ENCODE results near the gene UXS1.

Gene UXS1

GRCh38 chr2:106189325-106189724 lies 4.8 kb downstream of the UXS1 start:
- no peak for DNase-seq (ENCODE audit: low spot score)

- no peak for DNase-seq (ENCODE audit: low spot score)
Measured at GRCh38 chr2:106187273-106187891, 6.7 kb downstream of the UXS1 start.

- DNase-seq (ENCODE audit: low spot score), result no peak
Measured at GRCh38 chr2:106185475-106186184, 8.5 kb downstream of the UXS1 start.

GRCh38 chr2:106184857-106185256 lies 9.2 kb downstream of the UXS1 start:
- DNase-seq (ENCODE audit: low spot score), result no peak

- DNase-seq (ENCODE audit: low spot score), result no peak
Measured at GRCh38 chr2:106184394-106184793, 9.7 kb downstream of the UXS1 start.

GRCh38 chr2:106183101-106183696 lies 10.9 kb downstream of the UXS1 start:
- DNase-seq (ENCODE audit: low spot score), result no peak

GRCh38 chr2:106181064-106181463 lies 13.0 kb downstream of the UXS1 start:
- no peak for DNase-seq (ENCODE audit: low spot score)

GRCh38 chr2:106180602-106181001 lies 13.5 kb downstream of the UXS1 start:
- no peak for DNase-seq (ENCODE audit: low spot score)

- no peak for DNase-seq (ENCODE audit: low spot score)
Measured at GRCh38 chr2:106178716-106179115, 15.4 kb downstream of the UXS1 start.

GRCh38 chr2:106177581-106177980 lies 16.5 kb downstream of the UXS1 start:
- DNase-seq (ENCODE audit: low spot score), result no peak

GRCh38 chr2:106176446-106177099 lies 17.5 kb downstream of the UXS1 start:
- no peak for DNase-seq (ENCODE audit: low spot score)

GRCh38 chr2:106175086-106175850 lies 18.8 kb downstream of the UXS1 start:
- DNase-seq (ENCODE audit: low spot score), result no peak

GRCh38 chr2:106174056-106174455 lies 20.0 kb downstream of the UXS1 start:
- no peak for DNase-seq (ENCODE audit: low spot score)

- no peak for DNase-seq (ENCODE audit: low spot score)
Measured at GRCh38 chr2:106172649-106173048, 21.5 kb downstream of the UXS1 start.

GRCh38 chr2:106168657-106169056 lies 25.4 kb downstream of the UXS1 start:
- no peak for DNase-seq (ENCODE audit: low spot score)

- DNase-seq (ENCODE audit: low spot score), result no peak
Measured at GRCh38 chr2:106167067-106167466, 27.0 kb downstream of the UXS1 start.

GRCh38 chr2:106165561-106165960 lies 28.5 kb downstream of the UXS1 start:
- DNase-seq (ENCODE audit: low spot score), result no peak

- DNase-seq (ENCODE audit: low spot score), result no peak
Measured at GRCh38 chr2:106165029-106165428, 29.1 kb downstream of the UXS1 start.

GRCh38 chr2:106163948-106164545 lies 30.1 kb downstream of the UXS1 start:
- no peak for DNase-seq (ENCODE audit: low spot score)

GRCh38 chr2:106161938-106162820 lies 31.9 kb downstream of the UXS1 start:
- DNase-seq (ENCODE audit: low spot score), result no peak

- no peak for DNase-seq (ENCODE audit: low spot score)
Measured at GRCh38 chr2:106161341-106161740, 32.8 kb downstream of the UXS1 start.
